SK-N-SH (cell line): ENCODE data around the gene H6PD. TPM values are rescaled to one million over a fixed set of nuclear protein-coding genes. Genes with fewer than 3 reads are reported as not detected.

Experiments
- CTCF ChIA-PET: fragments of 300-600, 350-600 bp; formaldehyde crosslinking; extraction: SDS; loops from one replicate; lab custom pipeline; 2021; lab: Yijun Ruan, JAX
- POLR2A ChIA-PET: fragments of 350-600 bp; sonication (Branson Sonifier 250); formaldehyde crosslinking; extraction: SDS; loops from one replicate; lab custom pipeline; 2020; ENCODE audit warnings: antibody characterized with exemption, inconsistent platforms; lab: Yijun Ruan, JAX
- DNase-seq: peaks from one replicate; pipeline ENCODE4 v3.0.0; 2012
- H2AFZ ChIP-seq: fragments of 200-600 bp; sonication (generic); 2 replicates; pipeline ENCODE4 v1.8.1; 2016; ENCODE audit warnings: antibody characterized with exemption, mild to moderate bottlenecking, low read depth
- H3F3A ChIP-seq: fragments of 200-600 bp; sonication (generic); replicated peaks from 2 replicates; pipeline ENCODE3; 2016; ENCODE audit warnings: antibody characterized with exemption, mild to moderate bottlenecking; ENCODE audit not compliant: insufficient read depth
- H3K27ac ChIP-seq, 2 experiments: fragments of 200-500 bp in 1 of 2; fragments of 200-600 bp in 1 of 2; sonication (Bioruptor generic) in 1 of 2; sonication (generic), shearing (Covaris generic) in 1 of 2; 2 replicates each; pipeline versions ENCODE4 v1.5.1 to v1.6.1; 2014 to 2016; ENCODE audit warnings: low read depth in 2 of 2, inconsistent platforms in 1 of 2, low read length in 1 of 2, mild to moderate bottlenecking in 1 of 2, mixed read lengths in 1 of 2
- H3K27me3 ChIP-seq: fragments of 200-600 bp; sonication (generic), shearing (Covaris generic); 2 replicates; pipeline ENCODE4 v1.6.1; 2016; ENCODE audit warnings: mixed run types; ENCODE audit not compliant: insufficient read depth
- H3K36me3 ChIP-seq, 2 experiments: fragments of 200-500 bp in 1 of 2; fragments of 200-600 bp in 1 of 2; sonication (Bioruptor generic) in 1 of 2; sonication (generic) in 1 of 2; replicated peaks in 1 of 2; 2 replicates each; pipeline versions ENCODE3 to v1.5.1; 2014 to 2016; ENCODE audit warnings: low read length in 1 of 2, mild to moderate bottlenecking in 1 of 2; ENCODE audit not compliant: insufficient read depth in 2 of 2, control insufficient read depth in 1 of 2
- H3K4me1 ChIP-seq, 2 experiments: fragments of 200-500 bp in 1 of 2; fragments of 200-600 bp in 1 of 2; sonication (Bioruptor generic) in 1 of 2; sonication (generic), shearing (Covaris generic) in 1 of 2; 2 replicates each; pipeline versions ENCODE4 v1.5.1 to v1.6.1; 2014 to 2016; ENCODE audit warnings: low read depth in 1 of 2, low read length in 1 of 2, mixed run types in 1 of 2; ENCODE audit not compliant: insufficient read depth in 2 of 2, control insufficient read depth in 1 of 2
- H3K4me2 ChIP-seq: fragments of 200-600 bp; sonication (generic), shearing (Covaris generic); 2 replicates; pipeline ENCODE4 v1.6.1; 2017; ENCODE audit warnings: mixed run types
- H3K4me3 ChIP-seq, 2 experiments: fragments of 200-500 bp in 1 of 2; fragments of 200-600 bp in 1 of 2; sonication (Bioruptor generic) in 1 of 2; sonication (generic), shearing (Covaris generic) in 1 of 2; 2 replicates each; pipeline versions ENCODE4 v1.5.1 to v1.8.1; 2014 to 2016; ENCODE audit warnings: low read depth in 2 of 2, inconsistent platforms in 1 of 2, low read length in 1 of 2, mild to moderate bottlenecking in 1 of 2, mixed read lengths in 1 of 2, moderate library complexity in 1 of 2
- H3K79me2 ChIP-seq: fragments of 200-600 bp; sonication (generic); 2 replicates; pipeline ENCODE4 v1.8.1; 2017; ENCODE audit warnings: mild to moderate bottlenecking; ENCODE audit not compliant: insufficient read depth
- H3K9ac ChIP-seq: fragments of 200-600 bp; sonication (generic); 2 replicates; pipeline ENCODE4 v1.6.1; 2017; ENCODE audit warnings: mixed run types
- H3K9me2 ChIP-seq: fragments of 200-600 bp; sonication (generic); 2 replicates; pipeline ENCODE4 v1.6.1; 2017; ENCODE audit warnings: mixed run types
- H3K9me3 ChIP-seq: fragments of 200-600 bp; sonication (generic); 2 replicates; pipeline ENCODE4 v1.6.1; 2017; ENCODE audit warnings: mixed run types, mild to moderate bottlenecking, moderate library complexity
- H4K20me1 ChIP-seq: fragments of 200-600 bp; sonication (generic); 2 replicates; pipeline ENCODE4 v1.6.1; 2017; ENCODE audit warnings: mild to moderate bottlenecking, mixed run types; ENCODE audit not compliant: insufficient read depth
- CHD2 ChIP-seq: fragments of 150-350 bp; IDR thresholded peaks from 2 replicates; pipeline ENCODE4 v1.6.1; 2018; ENCODE audit warnings: low read length; ENCODE audit not compliant: partially characterized antibody
- EP300 ChIP-seq, 2 experiments: IDR thresholded peaks; 2 replicates each; pipeline versions ENCODE4 v1.4.0 to v1.6.1; 2012; ENCODE audit warnings: borderline replicate concordance in 1 of 2, low read depth in 1 of 2, low read length in 1 of 2
- FOSL2 ChIP-seq: IDR thresholded peaks from 2 replicates; pipeline ENCODE4 v1.4.0; 2012; ENCODE audit warnings: low read depth, mild to moderate bottlenecking, moderate library complexity, borderline replicate concordance
- GABPA ChIP-seq: IDR thresholded peaks from 2 replicates; pipeline ENCODE4 v1.4.0; 2012; ENCODE audit warnings: low read depth, mild to moderate bottlenecking
- NFIC ChIP-seq: IDR thresholded peaks from 2 replicates; pipeline ENCODE4 v1.4.0; 2012; ENCODE audit warnings: borderline replicate concordance
- NRF1 ChIP-seq: IDR thresholded peaks from 2 replicates; pipeline ENCODE4 v1.6.1; 2012; ENCODE audit warnings: low read depth, mild to moderate bottlenecking, low read length
- RAD21 ChIP-seq: IDR thresholded peaks from 2 replicates; pipeline ENCODE4 v1.6.1; 2012; ENCODE audit warnings: mild to moderate bottlenecking, low read length
- RCOR1 ChIP-seq: fragments of 150-350 bp; IDR thresholded peaks from 2 replicates; pipeline ENCODE4 v1.6.1; 2017; ENCODE audit warnings: antibody characterized with exemption, low read length
- SIN3A ChIP-seq: IDR thresholded peaks from 2 replicates; pipeline ENCODE4 v1.6.1; 2012; ENCODE audit warnings: low read depth, mild to moderate bottlenecking, low read length, moderate library complexity, borderline replicate concordance
- WGBS: methylation state at CpG from one replicate; pipeline ENCODE4 v1.1.6; 2017; ENCODE audit warnings: low lambda C conversion rate; 5-methylcytosine and 5-hydroxymethylcytosine counted together
- polyA plus RNA-seq, 3 experiments: library from polyadenylated mRNA; depleted of rRNA; stranded (reverse); fragments of >200 nt; gene quantifications; 2 replicates each; pipeline ENCODE4 v1.2.3, GENCODE V29; 2012
- TF ChIP-seq, protein P1 (sequence below): fragments of 150-350 bp; IDR thresholded peaks from 2 replicates; pipeline ENCODE4 v1.6.1; 2016; ENCODE audit warnings: mild to moderate bottlenecking, low read depth, low read length
- TF ChIP-seq, protein P2 (sequence below): IDR thresholded peaks from 2 replicates; pipeline ENCODE4 v1.6.1; 2012; ENCODE audit warnings: mild to moderate bottlenecking, low read depth, low read length, moderate library complexity
- TF ChIP-seq, protein P3 (sequence below): fragments of 200-600 bp; sonication (generic); IDR thresholded peaks from 2 replicates; pipeline ENCODE4 v1.6.1; 2017; ENCODE audit warnings: antibody characterized with exemption, mild to moderate bottlenecking, moderate library complexity
- TF ChIP-seq, protein P4 (sequence below): IDR thresholded peaks from 2 replicates; pipeline ENCODE4 v1.4.0; 2012; ENCODE audit warnings: low read depth

H6PD gene
- polyA plus RNA-seq, 1 of the 3 experiments (the other 2 are of a cell fraction): 19.1 TPM

DNA sequence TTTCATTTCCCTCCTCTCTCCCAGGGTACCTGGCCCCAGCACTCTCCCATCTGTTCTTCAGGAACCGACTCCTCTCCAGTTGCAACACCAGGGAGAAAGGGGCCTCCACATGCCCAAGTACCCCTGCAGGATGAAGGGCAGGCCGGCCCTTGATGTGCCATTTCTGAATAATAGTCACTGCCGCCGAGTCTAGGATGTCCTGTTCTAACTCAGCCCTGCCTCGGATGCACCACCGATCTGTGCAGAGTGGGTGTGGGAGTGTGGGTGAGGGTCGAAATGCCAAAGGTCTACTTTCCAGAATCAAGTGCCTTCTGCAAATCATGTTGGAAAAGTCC lies 32.7 kb downstream of the H6PD start:
- 82% methylated on average over 7 of the region's 7 CpGs for WGBS
- Histone ChIP-seq H3K9me3 (no peaks in the 10 kb centered on the region), H3F3A (no peaks in the 10 kb centered on the region), H3K4me1 (peaks cover 0 to 3% of the 10 kb centered on the region in 2 experiments; a peak in 1 of 4 replicates), H3K27me3 (no peaks in the 10 kb centered on the region), H3K9me2 (no peaks in the 10 kb centered on the region), H3K4me2 (no peak overlapping the region), H3K4me3 (no peak overlapping the region; a peak in 1 of 4 replicates), H3K79me2 (no peaks in the 10 kb centered on the region), H2AFZ (no peak overlapping the region), H4K20me1 (no peaks in the 10 kb centered on the region), H3K27ac (no peak overlapping the region), H3K9ac (no peak overlapping the region), H3K36me3 (peaks cover 0 to 36% of the 10 kb centered on the region in 2 experiments)
- ChIA-PET CTCF (interaction anchor here (0.6 to 7.9 kb wide), 45 partner anchors 8 to 458 kb away, joined by 3 to 156 read pairs (median 4); no protein-coding TSS in a partner anchor), POLR2A (no interaction called here)
- no peak for DNase-seq
- TF ChIP-seq RCOR1: no peak
- TF ChIP-seq NFIC: no peak
- TF ChIP-seq SIN3A: no peak
- no peak for TF ChIP-seq RAD21
- no peak for TF ChIP-seq EP300 (IDR thresholded peaks at IDR 0.05; ENCODE audit: borderline replicate concordance in 1 of 2, low read depth in 1 of 2, low read length in 1 of 2)
- no peak for TF ChIP-seq CHD2
- TF ChIP-seq, protein P1, sequence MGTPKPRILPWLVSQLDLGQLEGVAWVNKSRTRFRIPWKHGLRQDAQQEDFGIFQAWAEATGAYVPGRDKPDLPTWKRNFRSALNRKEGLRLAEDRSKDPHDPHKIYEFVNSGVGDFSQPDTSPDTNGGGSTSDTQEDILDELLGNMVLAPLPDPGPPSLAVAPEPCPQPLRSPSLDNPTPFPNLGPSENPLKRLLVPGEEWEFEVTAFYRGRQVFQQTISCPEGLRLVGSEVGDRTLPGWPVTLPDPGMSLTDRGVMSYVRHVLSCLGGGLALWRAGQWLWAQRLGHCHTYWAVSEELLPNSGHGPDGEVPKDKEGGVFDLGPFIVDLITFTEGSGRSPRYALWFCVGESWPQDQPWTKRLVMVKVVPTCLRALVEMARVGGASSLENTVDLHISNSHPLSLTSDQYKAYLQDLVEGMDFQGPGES: no peak
- TF ChIP-seq, protein P2, sequence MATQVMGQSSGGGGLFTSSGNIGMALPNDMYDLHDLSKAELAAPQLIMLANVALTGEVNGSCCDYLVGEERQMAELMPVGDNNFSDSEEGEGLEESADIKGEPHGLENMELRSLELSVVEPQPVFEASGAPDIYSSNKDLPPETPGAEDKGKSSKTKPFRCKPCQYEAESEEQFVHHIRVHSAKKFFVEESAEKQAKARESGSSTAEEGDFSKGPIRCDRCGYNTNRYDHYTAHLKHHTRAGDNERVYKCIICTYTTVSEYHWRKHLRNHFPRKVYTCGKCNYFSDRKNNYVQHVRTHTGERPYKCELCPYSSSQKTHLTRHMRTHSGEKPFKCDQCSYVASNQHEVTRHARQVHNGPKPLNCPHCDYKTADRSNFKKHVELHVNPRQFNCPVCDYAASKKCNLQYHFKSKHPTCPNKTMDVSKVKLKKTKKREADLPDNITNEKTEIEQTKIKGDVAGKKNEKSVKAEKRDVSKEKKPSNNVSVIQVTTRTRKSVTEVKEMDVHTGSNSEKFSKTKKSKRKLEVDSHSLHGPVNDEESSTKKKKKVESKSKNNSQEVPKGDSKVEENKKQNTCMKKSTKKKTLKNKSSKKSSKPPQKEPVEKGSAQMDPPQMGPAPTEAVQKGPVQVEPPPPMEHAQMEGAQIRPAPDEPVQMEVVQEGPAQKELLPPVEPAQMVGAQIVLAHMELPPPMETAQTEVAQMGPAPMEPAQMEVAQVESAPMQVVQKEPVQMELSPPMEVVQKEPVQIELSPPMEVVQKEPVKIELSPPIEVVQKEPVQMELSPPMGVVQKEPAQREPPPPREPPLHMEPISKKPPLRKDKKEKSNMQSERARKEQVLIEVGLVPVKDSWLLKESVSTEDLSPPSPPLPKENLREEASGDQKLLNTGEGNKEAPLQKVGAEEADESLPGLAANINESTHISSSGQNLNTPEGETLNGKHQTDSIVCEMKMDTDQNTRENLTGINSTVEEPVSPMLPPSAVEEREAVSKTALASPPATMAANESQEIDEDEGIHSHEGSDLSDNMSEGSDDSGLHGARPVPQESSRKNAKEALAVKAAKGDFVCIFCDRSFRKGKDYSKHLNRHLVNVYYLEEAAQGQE: no peak
- no peak for TF ChIP-seq FOSL2
- TF ChIP-seq GABPA: no peak
- TF ChIP-seq, protein P3, sequence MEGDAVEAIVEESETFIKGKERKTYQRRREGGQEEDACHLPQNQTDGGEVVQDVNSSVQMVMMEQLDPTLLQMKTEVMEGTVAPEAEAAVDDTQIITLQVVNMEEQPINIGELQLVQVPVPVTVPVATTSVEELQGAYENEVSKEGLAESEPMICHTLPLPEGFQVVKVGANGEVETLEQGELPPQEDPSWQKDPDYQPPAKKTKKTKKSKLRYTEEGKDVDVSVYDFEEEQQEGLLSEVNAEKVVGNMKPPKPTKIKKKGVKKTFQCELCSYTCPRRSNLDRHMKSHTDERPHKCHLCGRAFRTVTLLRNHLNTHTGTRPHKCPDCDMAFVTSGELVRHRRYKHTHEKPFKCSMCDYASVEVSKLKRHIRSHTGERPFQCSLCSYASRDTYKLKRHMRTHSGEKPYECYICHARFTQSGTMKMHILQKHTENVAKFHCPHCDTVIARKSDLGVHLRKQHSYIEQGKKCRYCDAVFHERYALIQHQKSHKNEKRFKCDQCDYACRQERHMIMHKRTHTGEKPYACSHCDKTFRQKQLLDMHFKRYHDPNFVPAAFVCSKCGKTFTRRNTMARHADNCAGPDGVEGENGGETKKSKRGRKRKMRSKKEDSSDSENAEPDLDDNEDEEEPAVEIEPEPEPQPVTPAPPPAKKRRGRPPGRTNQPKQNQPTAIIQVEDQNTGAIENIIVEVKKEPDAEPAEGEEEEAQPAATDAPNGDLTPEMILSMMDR: no peak; the same call in none of the 2 replicates
- TF ChIP-seq, protein P4, sequence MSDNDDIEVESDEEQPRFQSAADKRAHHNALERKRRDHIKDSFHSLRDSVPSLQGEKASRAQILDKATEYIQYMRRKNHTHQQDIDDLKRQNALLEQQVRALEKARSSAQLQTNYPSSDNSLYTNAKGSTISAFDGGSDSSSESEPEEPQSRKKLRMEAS: no peak
- TF ChIP-seq NRF1: no peak
